H1 (cell line): Measurements from ENCODE around the gene TBC1D25. TPM values are rescaled to one million over a fixed set of nuclear protein-coding genes. Genes with fewer than 3 reads are reported as not detected.

Source experiments
- CTCF ChIA-PET: fragments of 300-600 bp; sonication (Branson Sonifier 250); formaldehyde crosslinking; loops from one replicate; lab custom pipeline; 2021; ENCODE audit not compliant: partially characterized antibody; lab: Charles Lee
- POLR2A ChIA-PET: fragments of 300-600 bp; sonication (Branson Sonifier 250); formaldehyde crosslinking; loops from one replicate; lab custom pipeline; 2021; ENCODE audit warnings: inconsistent platforms; ENCODE audit not compliant: partially characterized antibody; lab: Charles Lee
- DNase-seq, 2 experiments: peaks; one replicate each; pipeline versions ENCODE4 v3.0.0 to v3.0.0-alpha.2; 2010 to 2022; ENCODE audit warnings: low spot score in 2 of 2, low read depth in 1 of 2, mixed read lengths in 1 of 2
- FAIRE-seq: peaks from 2 replicates; lab custom pipeline; 2011; peaks lifted over from hg19 to GRCh38; lab: Jason Lieb, UNC
- H2AFZ ChIP-seq: 2 replicates; pipeline ENCODE4 v1.8.1; 2012; ENCODE audit warnings: low read length, inconsistent platforms
- H2AK5ac ChIP-seq: 2 replicates; pipeline ENCODE4 v1.6.1; 2013; ENCODE audit warnings: low read depth, low read length
- H2BK120ac ChIP-seq: replicated peaks from 2 replicates; pipeline ENCODE3; 2013; ENCODE audit warnings: low read depth, low read length, inconsistent platforms
- H2BK12ac ChIP-seq: 2 replicates; pipeline ENCODE4 v1.6.1; 2013; ENCODE audit warnings: low read depth, low read length
- H2BK15ac ChIP-seq: 2 replicates; pipeline ENCODE4 v1.6.1; 2013; ENCODE audit warnings: low read length
- H2BK20ac ChIP-seq: 2 replicates; pipeline ENCODE4 v1.6.1; 2013; ENCODE audit warnings: low read length
- H2BK5ac ChIP-seq: 2 replicates; pipeline ENCODE4 v1.6.1; 2013; ENCODE audit warnings: low read depth, low read length
- H3K14ac ChIP-seq: 2 replicates; pipeline ENCODE4 v1.6.1; 2013; ENCODE audit warnings: inconsistent platforms; ENCODE audit not compliant: insufficient read length
- H3K18ac ChIP-seq: 2 replicates; pipeline ENCODE4 v1.6.1; 2013; ENCODE audit warnings: low read length; ENCODE audit errors: extremely low read depth
- H3K23ac ChIP-seq: 2 replicates; pipeline ENCODE4 v1.6.1; 2013; ENCODE audit warnings: inconsistent platforms; ENCODE audit not compliant: insufficient read length
- H3K23me2 ChIP-seq: 2 replicates; pipeline ENCODE4 v1.6.1; 2013; ENCODE audit warnings: low read depth, low read length
- H3K27ac ChIP-seq: 2 replicates; pipeline ENCODE4 v1.6.1; 2011; ENCODE audit warnings: low read depth, low read length, inconsistent platforms
- H3K27me3 ChIP-seq, 4 experiments: replicated peaks in 1 of 4; 1 replicate in 1 of 4; 2 replicates in 3 of 4; pipeline versions ENCODE4 v1.6.1 to v1.8.1; 2011 to 2013; ENCODE audit warnings: low read length in 3 of 4, mild to moderate bottlenecking in 3 of 4, inconsistent platforms in 2 of 4, mixed read lengths in 2 of 4, moderate library complexity in 1 of 4; ENCODE audit not compliant: control insufficient read depth in 3 of 4, insufficient read depth in 3 of 4; ENCODE audit errors: extremely low read depth in 1 of 4
- H3K36me3 ChIP-seq, 4 experiments: 2 replicates each; pipeline versions ENCODE4 v1.6.1 to v1.8.1; 2011 to 2013; ENCODE audit warnings: mild to moderate bottlenecking in 4 of 4, low read length in 3 of 4, moderate library complexity in 2 of 4, control low read depth in 1 of 4, inconsistent platforms in 1 of 4; ENCODE audit not compliant: insufficient read depth in 4 of 4, control insufficient read depth in 2 of 4
- H3K4ac ChIP-seq: replicated peaks from 2 replicates; pipeline ENCODE3; 2013; ENCODE audit warnings: low read length, low read depth, mixed read lengths, inconsistent platforms; ENCODE audit not compliant: insufficient read length
- H3K4me1 ChIP-seq, 4 experiments: replicated peaks in 1 of 4; 1 replicate in 1 of 4; 2 replicates in 3 of 4; pipeline versions ENCODE4 v1.6.1 to v1.8.1; 2011 to 2013; ENCODE audit warnings: low read length in 3 of 4, inconsistent platforms in 2 of 4, mixed read lengths in 1 of 4; ENCODE audit not compliant: insufficient read depth in 4 of 4, control insufficient read depth in 3 of 4
- H3K4me2 ChIP-seq, 2 experiments: 2 replicates each; pipeline versions ENCODE4 v1.6.1 to v1.8.1; 2011 to 2013; ENCODE audit warnings: low read depth in 2 of 2, low read length in 2 of 2, control low read depth in 1 of 2, inconsistent platforms in 1 of 2, mild to moderate bottlenecking in 1 of 2; ENCODE audit not compliant: insufficient read depth in 1 of 2
- H3K4me3 ChIP-seq, 4 experiments: fragments of 200-600, 300-600 bp in 1 of 4; sonication (generic), shearing (Covaris generic), sonication (Bioruptor Twin) in 1 of 4; 2 replicates each; pipeline versions ENCODE4 v1.5.1 to v1.8.1; 2011 to 2016; ENCODE audit warnings: low read length in 4 of 4, low read depth in 3 of 4, control low read depth in 2 of 4, inconsistent platforms in 2 of 4, mild to moderate bottlenecking in 2 of 4, mixed read lengths in 1 of 4, moderate library complexity in 1 of 4; ENCODE audit not compliant: insufficient read depth in 2 of 4; ENCODE audit errors: extremely low read depth in 1 of 4
- H3K56ac ChIP-seq: replicated peaks from 2 replicates; pipeline ENCODE3; 2013; ENCODE audit warnings: low read depth, mild to moderate bottlenecking, mixed read lengths, low read length, inconsistent platforms; ENCODE audit not compliant: insufficient read length
- H3K79me1 ChIP-seq: 2 replicates; pipeline ENCODE4 v1.6.1; 2013; ENCODE audit warnings: low read depth, low read length, control low read depth
- H3K79me2 ChIP-seq, 2 experiments: 2 replicates each; pipeline versions ENCODE4 v1.6.1 to v1.8.1; 2012 to 2013; ENCODE audit warnings: low read length in 2 of 2, mild to moderate bottlenecking in 2 of 2, inconsistent platforms in 1 of 2; ENCODE audit not compliant: insufficient read depth in 2 of 2, control insufficient read depth in 1 of 2
- H3K9ac ChIP-seq, 4 experiments: replicated peaks in 1 of 4; 1 replicate in 1 of 4; 2 replicates in 3 of 4; pipeline versions ENCODE4 v1.6.1 to v1.8.1; 2011 to 2013; ENCODE audit warnings: low read depth in 3 of 4, low read length in 3 of 4, control low read depth in 2 of 4, mild to moderate bottlenecking in 2 of 4, moderate library complexity in 2 of 4, inconsistent platforms in 1 of 4; ENCODE audit errors: extremely low read depth in 1 of 4
- H3K9me3 ChIP-seq, 2 experiments: 2 replicates each; pipeline versions ENCODE4 v1.6.1 to v1.8.1; 2012 to 2013; ENCODE audit warnings: mild to moderate bottlenecking in 2 of 2, moderate library complexity in 2 of 2, control low read depth in 1 of 2, inconsistent platforms in 1 of 2, low read depth in 1 of 2, low read length in 1 of 2, mixed read lengths in 1 of 2; ENCODE audit not compliant: insufficient read depth in 2 of 2
- H4K20me1 ChIP-seq, 2 experiments: replicated peaks in 1 of 2; 2 replicates each; pipeline versions ENCODE3 to v1.8.1; 2011 to 2013; ENCODE audit warnings: inconsistent platforms in 2 of 2, low read length in 2 of 2, mild to moderate bottlenecking in 1 of 2; ENCODE audit not compliant: insufficient read depth in 2 of 2, control insufficient read depth in 1 of 2
- H4K5ac ChIP-seq: 2 replicates; pipeline ENCODE4 v1.6.1; 2013; ENCODE audit warnings: low read length, low read depth, mixed read lengths, inconsistent platforms; ENCODE audit not compliant: insufficient read length
- H4K8ac ChIP-seq: 2 replicates; pipeline ENCODE4 v1.8.0; 2013; ENCODE audit warnings: mild to moderate bottlenecking, moderate library complexity, low read length, inconsistent platforms; ENCODE audit not compliant: insufficient read depth; ENCODE audit errors: extremely low read depth
- H4K91ac ChIP-seq: replicated peaks from 2 replicates; pipeline ENCODE3; 2013; ENCODE audit warnings: low read length, mixed read lengths, inconsistent platforms; ENCODE audit not compliant: insufficient read length
- BCL11A ChIP-seq, 2 experiments: IDR thresholded peaks; one replicate each; pipeline ENCODE4 v1.6.1; 2011; ENCODE audit warnings: low read depth in 2 of 2, low read length in 2 of 2, mild to moderate bottlenecking in 2 of 2
- CBX8 ChIP-seq: fragments of 300-800, 300-1000 bp; sonication (generic); IDR thresholded peaks from 2 replicates; pipeline ENCODE4 v1.7.1; 2016; ENCODE audit warnings: low read depth, low read length, borderline replicate concordance
- EZH2 ChIP-seq: fragments of 200-600 bp; sonication (generic); IDR thresholded peaks from 2 replicates; pipeline ENCODE4 v1.7.1; 2012; ENCODE audit warnings: low read depth, mild to moderate bottlenecking, moderate library complexity, low read length, inconsistent platforms; ENCODE audit not compliant: severe bottlenecking
- HDAC2 ChIP-seq, 2 experiments: fragments of 300-600 bp in 1 of 2; sonication (generic) in 1 of 2; IDR thresholded peaks; 2 replicates each; pipeline ENCODE4 v1.6.1; 2011 to 2012; ENCODE audit warnings: low read depth in 2 of 2, low read length in 2 of 2, mild to moderate bottlenecking in 2 of 2, moderate library complexity in 2 of 2, borderline replicate concordance in 1 of 2, inconsistent platforms in 1 of 2
- NRF1 ChIP-seq: IDR thresholded peaks from 2 replicates; pipeline ENCODE4 v1.6.1; 2011; ENCODE audit warnings: mild to moderate bottlenecking, low read depth, low read length, improper control_type of control experiment
- RNF2 ChIP-seq: fragments of 200-900, 300-1000 bp; sonication (generic); IDR thresholded peaks from 2 replicates; pipeline ENCODE4 v1.7.1; 2016; ENCODE audit warnings: borderline replicate concordance, low read depth, mild to moderate bottlenecking, antibody characterized with exemption, low read length; ENCODE audit not compliant: poor library complexity, severe bottlenecking; ENCODE audit errors: missing control alignments
- SIN3A ChIP-seq, 2 experiments: IDR thresholded peaks in 1 of 2; conservative IDR thresholded peaks in 1 of 2; 2 replicates each; pipeline ENCODE4 v1.6.1; 2011 to 2012; ENCODE audit warnings: low read length in 2 of 2, improper control_type of control experiment in 1 of 2, low read depth in 1 of 2, mild to moderate bottlenecking in 1 of 2
- SP1 ChIP-seq: IDR thresholded peaks from 2 replicates; pipeline ENCODE4 v1.6.1; 2011; ENCODE audit warnings: low read depth, low read length
- SUZ12 ChIP-seq: fragments of 200-600 bp; sonication (generic); IDR thresholded peaks from 2 replicates; pipeline ENCODE4 v1.6.1; 2012; ENCODE audit warnings: mild to moderate bottlenecking, inconsistent platforms, low read length, moderate library complexity, mixed read lengths
- WGBS, 2 experiments: shearing (Covaris generic) in 1 of 2; methylation state at CpG; one replicate each; pipeline versions ENCODE4 v1.1.6 to v1.1.7; 2013 to 2015; ENCODE audit warnings: low lambda C conversion rate in 2 of 2, mixed read lengths in 2 of 2, inconsistent platforms in 1 of 2, low coverage in 1 of 2, missing lambda C conversion rate in 1 of 2; ENCODE audit not compliant: insufficient replicate concordance in 2 of 2, insufficient coverage in 1 of 2, insufficient read length in 1 of 2; ENCODE audit errors: extremely low coverage in 1 of 2, missing lambda C conversion rate in 1 of 2; 5-methylcytosine and 5-hydroxymethylcytosine counted together
- polyA plus RNA-seq, 7 experiments: library from polyadenylated mRNA; depleted of rRNA in 3 of 7; stranded (reverse) in 5 of 7; unstranded in 2 of 7; fragments of >200 nt in 5 of 7; fragments of 200-250 nt in 2 of 7; gene quantifications; 1 replicate in 5 of 7; 2 replicates in 1 of 7; 4 replicates in 1 of 7; pipeline versions ENCODE4 v1.2.1 to v1.2.3, GENCODE V29; 2011 to 2013; ENCODE audit warnings: missing spikeins in 2 of 7, mixed read lengths in 2 of 7
- total RNA-seq: library from RNA; stranded (reverse); fragmentation: NEBNext Ultra II Directional; extraction: Animal tissue kit (Norgen Biotek cat#: 25700); gene quantifications from 2 replicates; pipeline ENCODE4 v1.2.1, GENCODE V29; 2021

TBC1D25 gene
- total and polyA plus RNA-seq, 2 of the 8 experiments (the other 6 are each of a cell fraction or from before 2014, with no cell fraction given) = 6.5 to 6.8 TPM

GRCh38 chrX:48598614-48599013 lies 59.1 kb downstream of the TBC1D25 start:
- Histone ChIP-seq H2BK120ac (no peak overlapping the region), H3K79me1 (no peaks in the 10 kb centered on the region), H3K14ac (no peak overlapping the region), H2BK20ac (no peak overlapping the region), H3K23me2 (peaks cover 2% of the 10 kb centered on the region; the same call in 1 of the 2 replicates), H4K5ac (no peak overlapping the region), H3K4me3 (no peak overlapping the region), H3K56ac (no peak overlapping the region), H3K4me1 (peaks cover 0 to 3% (median 1%) of the 10 kb centered on the region in 4 experiments; a peak in 2 of 7 replicates), H2BK12ac (no peak overlapping the region), H3K9ac (no peak overlapping the region), H3K79me2 (no peaks in the 10 kb centered on the region), H2BK15ac (no peak overlapping the region), H3K27ac (no peak overlapping the region), H2BK5ac (no peak overlapping the region), H3K9me3 (no peaks in the 10 kb centered on the region), H4K20me1 (no peaks in the 10 kb centered on the region), H4K8ac (no peak overlapping the region; the same call in 1 of the 2 replicates), H3K4ac (peak overlapping the region; percentile 91), H2AFZ (no peak overlapping the region), H4K91ac (no peak overlapping the region), H3K27me3 (no peaks in the 10 kb centered on the region), H2AK5ac (no peak overlapping the region), H3K18ac (no peak overlapping the region), H3K36me3 (peaks cover 0 to 15% (median 1%) of the 10 kb centered on the region in 4 experiments; a peak in 4 of 8 replicates), H3K4me2 (peak overlapping the region in 1 of 2 experiments; percentile 66; a peak in 2 of 4 replicates), H3K23ac (no peak overlapping the region)
- ChIA-PET POLR2A (interaction anchor here (1.0 to 1.2 kb wide), 3 partner anchors 12 to 24 kb away, joined by 4 to 7 read pairs (median 6); partner anchors contain the start of gene RBM3), CTCF (no interaction called here)
- TF ChIP-seq SUZ12 = no peak
- no peak for TF ChIP-seq SIN3A (conservative IDR thresholded peaks at IDR 0.05 in 1 of 2, IDR thresholded peaks at IDR 0.05 in 1 of 2; ENCODE audit: low read depth in 1 of 2, low read length in 2 of 2)
- no peak for TF ChIP-seq RNF2
- no peak for TF ChIP-seq HDAC2 (IDR thresholded peaks at IDR 0.05; ENCODE audit: borderline replicate concordance in 1 of 2, low read depth in 2 of 2, low read length in 2 of 2)
- TF ChIP-seq SP1 = no peak
- no peak for TF ChIP-seq CBX8
- no peak for TF ChIP-seq EZH2
- no peak for TF ChIP-seq NRF1
- TF ChIP-seq BCL11A (IDR thresholded peaks at IDR 0.05; ENCODE audit: low read depth in 2 of 2, low read length in 2 of 2) = no peak
- FAIRE-seq (no peak), DNase-seq (no peak)
- WGBS, 2 experiments = 77% methylated on average over 5 of the region's 25 CpGs; no CpG with 5 or more reads in 1 of the 2 experiments
